Muscle of arm (tissue), 12 donors: ENCODE data around the gene TRIM72. TPM values are rescaled to one million over a fixed set of nuclear protein-coding genes. Genes with fewer than 3 reads are reported as not detected.
"Not testable (repeated sequence)": the region's sequence is repeated elsewhere in the genome, so short reads cannot be mapped to it uniquely, and the experiment has no call there.

Experiments used
- DNase-seq: peaks from one replicate; pipeline ENCODE4 v3.0.0-alpha.2; 2013
- polyA plus RNA-seq, 12 donors: library from polyadenylated mRNA; unstranded; fragments of 120-200 nt; gene quantifications; one replicate each; pipeline ENCODE4 v1.2.1, GENCODE V29; 2013; ENCODE audit not compliant: insufficient read length in 12 of 12

TRIM72 gene
- polyA plus RNA-seq, 12 donors: 19.1 to 87.8 (median 58.2) TPM; not detected in 1

GRCh38 chr16:31188450-31189411 lies 25.2 kb upstream of the TRIM72 start:
- no peak for DNase-seq

- DNase-seq: no peak
Observed at GRCh38 chr16:31189412-31189778, 24.5 kb upstream of the TRIM72 start.

- DNase-seq: no peak
Observed at GRCh38 chr16:31190061-31190460, 23.9 kb upstream of the TRIM72 start.

GRCh38 chr16:31190818-31191444 lies 23.0 kb upstream of the TRIM72 start:
- DNase-seq: no peak

- no peak for DNase-seq
Observed at GRCh38 chr16:31191697-31192428, 22.1 kb upstream of the TRIM72 start.

- DNase-seq: no peak
Observed at GRCh38 chr16:31192856-31193642, 20.9 kb upstream of the TRIM72 start.

- no peak for DNase-seq
Observed at GRCh38 chr16:31193874-31194273, 20.0 kb upstream of the TRIM72 start.

GRCh38 chr16:31194898-31195297 lies 19.0 kb upstream of the TRIM72 start:
- no peak for DNase-seq

- not testable (repeated sequence) for DNase-seq
Observed at GRCh38 chr16:31195861-31196260, 18.1 kb upstream of the TRIM72 start.

- DNase-seq: no peak
Observed at GRCh38 chr16:31196324-31197088, 17.4 kb upstream of the TRIM72 start.

- no peak for DNase-seq
Observed at GRCh38 chr16:31198207-31198882, 15.6 kb upstream of the TRIM72 start.

- no peak for DNase-seq
Observed at GRCh38 chr16:31199430-31200041, 14.4 kb upstream of the TRIM72 start.

- DNase-seq: not testable (repeated sequence)
Observed at GRCh38 chr16:31200111-31200510, 13.8 kb upstream of the TRIM72 start.

GRCh38 chr16:31200821-31201568 lies 12.9 kb upstream of the TRIM72 start:
- no peak for DNase-seq

GRCh38 chr16:31201582-31202413 lies 12.1 kb upstream of the TRIM72 start:
- DNase-seq: no peak

GRCh38 chr16:31202414-31203375 lies 11.2 kb upstream of the TRIM72 start, which contains the start of gene PYCARD:
TSS of gene PYCARD (minus strand) at chr16:31202760. CDS start at chr16:31202690, 70 bp downstream.
- DNase-seq: no peak
